ENCODE data around the gene C6orf132.

GRCh38 chr6:42099340-42100028 is 42.9 kb downstream of the C6orf132 start:
- no peak for TF ChIP-seq POLR2A (IDR thresholded peaks at IDR 0.05; ENCODE audit: low read length)
- TF ChIP-seq GATA1 (IDR thresholded peaks at IDR 0.05; ENCODE audit: low read depth, low read length), result no peak
